ENCODE results near the gene LARP4.

DNA sequence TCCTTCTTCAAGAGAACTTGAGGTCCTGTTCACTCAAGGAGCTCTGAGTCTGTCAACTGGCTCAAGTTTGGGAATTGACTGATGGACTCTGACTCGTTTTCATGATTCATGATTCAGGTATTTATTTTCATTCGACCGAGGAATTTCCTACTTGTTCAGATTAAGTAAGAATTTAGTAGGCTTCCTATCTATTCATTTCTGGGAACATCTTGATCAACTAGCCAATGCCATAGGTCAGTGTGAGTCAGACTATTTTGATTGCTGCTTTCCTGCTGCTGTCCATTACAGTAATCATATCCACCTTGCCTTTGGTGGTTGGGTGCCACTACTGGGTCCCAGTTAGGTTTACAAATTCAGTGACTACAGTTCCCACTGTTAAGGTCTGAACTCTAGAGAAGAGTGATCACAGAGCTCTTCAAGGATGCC lies 10.4 kb upstream of the LARP4 start:
- TF ChIP-seq, protein P1, sequence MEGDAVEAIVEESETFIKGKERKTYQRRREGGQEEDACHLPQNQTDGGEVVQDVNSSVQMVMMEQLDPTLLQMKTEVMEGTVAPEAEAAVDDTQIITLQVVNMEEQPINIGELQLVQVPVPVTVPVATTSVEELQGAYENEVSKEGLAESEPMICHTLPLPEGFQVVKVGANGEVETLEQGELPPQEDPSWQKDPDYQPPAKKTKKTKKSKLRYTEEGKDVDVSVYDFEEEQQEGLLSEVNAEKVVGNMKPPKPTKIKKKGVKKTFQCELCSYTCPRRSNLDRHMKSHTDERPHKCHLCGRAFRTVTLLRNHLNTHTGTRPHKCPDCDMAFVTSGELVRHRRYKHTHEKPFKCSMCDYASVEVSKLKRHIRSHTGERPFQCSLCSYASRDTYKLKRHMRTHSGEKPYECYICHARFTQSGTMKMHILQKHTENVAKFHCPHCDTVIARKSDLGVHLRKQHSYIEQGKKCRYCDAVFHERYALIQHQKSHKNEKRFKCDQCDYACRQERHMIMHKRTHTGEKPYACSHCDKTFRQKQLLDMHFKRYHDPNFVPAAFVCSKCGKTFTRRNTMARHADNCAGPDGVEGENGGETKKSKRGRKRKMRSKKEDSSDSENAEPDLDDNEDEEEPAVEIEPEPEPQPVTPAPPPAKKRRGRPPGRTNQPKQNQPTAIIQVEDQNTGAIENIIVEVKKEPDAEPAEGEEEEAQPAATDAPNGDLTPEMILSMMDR (IDR thresholded peaks at IDR 0.05; ENCODE audit: low read length), result no peak
- TF ChIP-seq EZH2phosphoT487 (IDR thresholded peaks at IDR 0.05; ENCODE audit: low read length) (no peak), EZH2 (optimal IDR thresholded peaks at IDR 0.05; ENCODE audit: low read depth, low read length) (no peak)

Measured in MM.1S (cell line).